ENCODE results near the gene SPATA2. TPM values are rescaled to one million over a fixed set of nuclear protein-coding genes. Genes with fewer than 3 reads are reported as not detected.

Gene SPATA2
- total RNA-seq, 1 donor, result 3.3 TPM

DNA sequence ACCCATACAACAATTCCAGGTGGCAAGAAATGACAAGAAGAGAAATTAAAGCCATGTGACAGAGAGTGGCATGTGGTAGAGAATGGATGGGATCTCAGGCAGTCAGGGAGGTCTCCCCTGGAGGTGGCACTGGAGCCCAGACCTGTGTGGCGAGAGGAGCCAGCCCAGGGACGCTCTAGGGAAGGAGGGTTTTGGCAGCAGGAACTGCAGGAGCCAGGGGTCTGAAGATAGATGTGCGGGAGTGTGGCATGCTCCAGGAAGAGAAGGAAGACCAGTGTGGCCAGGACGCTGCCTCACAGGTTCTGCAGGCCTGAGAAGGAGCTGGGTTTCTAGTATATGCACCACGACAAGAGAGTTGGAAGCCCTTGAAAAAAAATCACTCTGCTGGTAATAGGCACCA, 45.1 kb downstream of the SPATA2 start:
- H3K4me1 ChIP-seq (ENCODE audit: insufficient read depth, low read length), result peaks cover 10% of the 10 kb centered on the region

DNA sequence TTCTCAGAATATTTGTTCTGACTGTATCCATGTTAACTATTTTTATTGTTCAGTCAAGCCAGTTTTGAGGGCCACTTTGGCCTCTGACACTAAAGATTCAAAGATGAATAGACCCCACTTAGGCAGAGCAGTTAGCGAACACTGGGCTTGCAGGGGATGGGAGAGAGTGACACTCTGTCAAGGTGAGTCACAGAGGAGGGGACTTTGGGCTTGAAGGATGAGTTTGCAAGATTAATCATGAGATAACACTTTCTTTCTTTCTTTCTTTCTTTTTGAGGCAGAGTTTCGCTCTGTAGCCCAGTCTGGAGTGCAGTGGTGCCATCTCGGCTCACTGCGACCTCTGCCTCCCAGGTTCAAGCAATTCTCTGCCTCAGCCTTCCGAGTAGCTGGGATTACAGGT, 46.4 kb downstream of the SPATA2 start:
- Histone ChIP-seq H3K27ac (ENCODE audit: low read depth, low read length) (no peak overlapping the region), H3K27me3 (ENCODE audit: insufficient read depth, low read length) (no peaks in the 10 kb centered on the region), H3K4me2 (ENCODE audit: insufficient read depth, low read length) (no peak overlapping the region), H2AFZ (ENCODE audit: low read length) (no peak overlapping the region), H3K36me3 (ENCODE audit: insufficient read depth, low read length) (peaks cover 11% of the 10 kb centered on the region), H3K4me1 (ENCODE audit: insufficient read depth, low read length) (peaks cover 10% of the 10 kb centered on the region), H3K9me3 (ENCODE audit: low read depth, low read length) (no peaks in the 10 kb centered on the region), H3K4me3 (ENCODE audit: insufficient read depth, low read length) (no peak overlapping the region), H4K20me1 (ENCODE audit: insufficient read depth, low read length) (no peaks in the 10 kb centered on the region), H3K79me2 (ENCODE audit: insufficient read depth, low read length) (no peaks in the 10 kb centered on the region)
- TF ChIP-seq, protein P1, sequence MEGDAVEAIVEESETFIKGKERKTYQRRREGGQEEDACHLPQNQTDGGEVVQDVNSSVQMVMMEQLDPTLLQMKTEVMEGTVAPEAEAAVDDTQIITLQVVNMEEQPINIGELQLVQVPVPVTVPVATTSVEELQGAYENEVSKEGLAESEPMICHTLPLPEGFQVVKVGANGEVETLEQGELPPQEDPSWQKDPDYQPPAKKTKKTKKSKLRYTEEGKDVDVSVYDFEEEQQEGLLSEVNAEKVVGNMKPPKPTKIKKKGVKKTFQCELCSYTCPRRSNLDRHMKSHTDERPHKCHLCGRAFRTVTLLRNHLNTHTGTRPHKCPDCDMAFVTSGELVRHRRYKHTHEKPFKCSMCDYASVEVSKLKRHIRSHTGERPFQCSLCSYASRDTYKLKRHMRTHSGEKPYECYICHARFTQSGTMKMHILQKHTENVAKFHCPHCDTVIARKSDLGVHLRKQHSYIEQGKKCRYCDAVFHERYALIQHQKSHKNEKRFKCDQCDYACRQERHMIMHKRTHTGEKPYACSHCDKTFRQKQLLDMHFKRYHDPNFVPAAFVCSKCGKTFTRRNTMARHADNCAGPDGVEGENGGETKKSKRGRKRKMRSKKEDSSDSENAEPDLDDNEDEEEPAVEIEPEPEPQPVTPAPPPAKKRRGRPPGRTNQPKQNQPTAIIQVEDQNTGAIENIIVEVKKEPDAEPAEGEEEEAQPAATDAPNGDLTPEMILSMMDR (IDR thresholded peaks at IDR 0.05; ENCODE audit: extremely low read depth, low read depth, low read length), result no peak
- no peak for DNase-seq (ENCODE audit: insufficient read length, low spot score, missing footprints)

More for the DNA sequence above, 45.1 kb downstream of the SPATA2 start:
- Histone ChIP-seq H3K4me2 (ENCODE audit: insufficient read depth, low read length) (no peak overlapping the region), H3K4me3 (ENCODE audit: insufficient read depth, low read length) (no peak overlapping the region), H3K27ac (ENCODE audit: low read depth, low read length) (no peak overlapping the region), H3K9me3 (ENCODE audit: low read depth, low read length) (no peaks in the 10 kb centered on the region), H3K36me3 (ENCODE audit: insufficient read depth, low read length) (peaks cover 5% of the 10 kb centered on the region), H2AFZ (ENCODE audit: low read length) (no peak overlapping the region), H4K20me1 (ENCODE audit: insufficient read depth, low read length) (no peaks in the 10 kb centered on the region), H3K79me2 (ENCODE audit: insufficient read depth, low read length) (no peaks in the 10 kb centered on the region), H3K27me3 (ENCODE audit: insufficient read depth, low read length) (no peaks in the 10 kb centered on the region)
- TF ChIP-seq, protein P1 (IDR thresholded peaks at IDR 0.05; ENCODE audit: extremely low read depth, low read depth, low read length), result no peak
- DNase-seq (ENCODE audit: insufficient read length, low spot score, missing footprints), result no peak

DNA sequence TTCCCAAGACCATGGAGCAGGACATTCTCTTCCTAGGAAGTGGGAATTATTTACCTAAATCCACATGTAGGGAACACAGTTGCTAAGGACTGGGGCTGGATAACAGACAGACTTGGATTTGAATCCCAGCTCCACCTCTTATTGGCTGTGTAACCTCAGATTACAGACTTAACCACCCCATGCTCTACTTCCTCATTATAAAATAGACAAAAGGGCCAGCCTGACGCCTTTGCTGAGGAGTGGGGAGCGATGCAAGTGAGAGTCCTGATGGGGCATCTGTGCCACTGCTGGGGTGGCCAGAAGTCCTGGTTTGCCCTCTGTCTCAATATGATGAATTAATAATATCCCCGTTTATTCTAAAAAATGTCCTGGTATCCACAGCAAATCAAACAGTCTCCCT, 46.8 kb downstream of the SPATA2 start:
- DNase-seq (ENCODE audit: insufficient read length, low spot score, missing footprints), result no peak
- Histone ChIP-seq H3K27me3 (ENCODE audit: insufficient read depth, low read length) (no peaks in the 10 kb centered on the region), H3K4me2 (ENCODE audit: insufficient read depth, low read length) (no peak overlapping the region), H3K36me3 (ENCODE audit: insufficient read depth, low read length) (peaks cover 12% of the 10 kb centered on the region), H3K9me3 (ENCODE audit: low read depth, low read length) (no peaks in the 10 kb centered on the region), H3K4me3 (ENCODE audit: insufficient read depth, low read length) (no peak overlapping the region), H3K4me1 (ENCODE audit: insufficient read depth, low read length) (peaks cover 10% of the 10 kb centered on the region), H3K79me2 (ENCODE audit: insufficient read depth, low read length) (no peaks in the 10 kb centered on the region), H3K27ac (ENCODE audit: low read depth, low read length) (no peak overlapping the region), H4K20me1 (ENCODE audit: insufficient read depth, low read length) (no peaks in the 10 kb centered on the region), H2AFZ (ENCODE audit: low read length) (no peak overlapping the region)
- TF ChIP-seq, protein P1 (IDR thresholded peaks at IDR 0.05; ENCODE audit: extremely low read depth, low read depth, low read length), result no peak

DNA sequence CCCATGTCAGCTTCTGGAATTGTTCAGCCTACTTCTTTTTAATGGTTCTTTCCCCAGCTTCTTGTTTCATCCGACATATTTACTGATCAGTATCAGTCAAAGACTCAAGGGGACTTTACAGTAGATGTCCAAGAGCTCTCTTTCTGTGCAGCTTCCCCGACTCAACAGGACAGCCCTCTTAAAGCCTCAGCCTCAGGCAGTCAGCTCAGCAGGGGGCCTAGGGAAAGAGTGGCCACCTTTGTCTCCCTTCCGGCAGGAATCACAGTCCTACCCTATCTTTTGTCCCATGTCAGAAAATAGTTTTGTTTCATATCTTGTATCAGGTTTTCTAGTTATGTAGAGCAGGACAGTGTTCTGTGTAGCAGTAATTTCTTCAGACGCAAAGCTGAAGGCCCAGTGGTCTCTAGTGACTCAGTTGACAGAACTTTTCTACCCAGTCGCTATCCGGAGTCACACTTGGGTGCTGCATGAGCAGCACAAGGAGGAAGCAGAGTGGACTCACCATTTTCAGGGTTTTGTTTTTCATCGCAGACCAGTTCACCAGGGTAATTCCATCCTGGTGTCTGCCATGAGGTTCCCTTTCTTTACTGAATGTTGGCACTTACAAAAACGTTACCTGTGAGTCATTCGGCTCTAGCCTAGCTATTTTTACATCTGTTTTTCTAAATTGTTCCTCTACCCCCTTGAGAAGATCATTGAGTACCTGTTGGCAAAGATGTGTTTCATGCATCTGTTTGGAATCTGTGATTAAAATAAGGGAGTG, 47.7 kb downstream of the SPATA2 start:
- Histone ChIP-seq H3K4me3 (ENCODE audit: insufficient read depth, low read length) (no peak overlapping the region), H3K9me3 (ENCODE audit: low read depth, low read length) (no peaks in the 10 kb centered on the region), H2AFZ (ENCODE audit: low read length) (no peak overlapping the region), H3K27ac (ENCODE audit: low read depth, low read length) (no peak overlapping the region), H4K20me1 (ENCODE audit: insufficient read depth, low read length) (no peaks in the 10 kb centered on the region), H3K4me1 (ENCODE audit: insufficient read depth, low read length) (peaks cover 10% of the 10 kb centered on the region), H3K36me3 (ENCODE audit: insufficient read depth, low read length) (peaks cover 20% of the 10 kb centered on the region), H3K27me3 (ENCODE audit: insufficient read depth, low read length) (no peaks in the 10 kb centered on the region), H3K4me2 (ENCODE audit: insufficient read depth, low read length) (no peak overlapping the region), H3K79me2 (ENCODE audit: insufficient read depth, low read length) (no peaks in the 10 kb centered on the region)
- TF ChIP-seq, protein P1 (IDR thresholded peaks at IDR 0.05; ENCODE audit: extremely low read depth, low read depth, low read length), result no peak
- DNase-seq (ENCODE audit: insufficient read length, low spot score, missing footprints), result no peak

Measured in osteoblast (primary cell).